ENCODE results near the gene STAB2.

Gene STAB2

GRCh38 chr12:103813949-103814348 is 226.9 kb downstream of the STAB2 start:
- H3K27ac Mint-ChIP-seq = no peak overlapping the region
- H3K4me3 Mint-ChIP-seq = no peak overlapping the region
- peaks cover 20% of the 10 kb centered on the region for H3K36me3 Mint-ChIP-seq
- no peaks in the 10 kb centered on the region for H3K27me3 Mint-ChIP-seq
- no peaks in the 10 kb centered on the region for H3K9me3 Mint-ChIP-seq (ENCODE audit: low read depth)
- H3K4me1 Mint-ChIP-seq (ENCODE audit: low read depth) = peaks cover under 1% of the 10 kb centered on the region

GRCh38 chr12:103814436-103814835 is 227.4 kb downstream of the STAB2 start:
- Mint-ChIP-seq H3K4me1 (ENCODE audit: low read depth) (peaks cover 2% of the 10 kb centered on the region), H3K4me3 (no peak overlapping the region), H3K27ac (no peak overlapping the region), H3K27me3 (no peaks in the 10 kb centered on the region), H3K9me3 (ENCODE audit: low read depth) (no peaks in the 10 kb centered on the region), H3K36me3 (peaks cover 20% of the 10 kb centered on the region)

Data from activated naive CD8-positive, alpha-beta T cell (primary cell).